ENCODE data around the gene MECP2. TPM values are rescaled to one million over a fixed set of nuclear protein-coding genes. Genes with fewer than 3 reads are reported as not detected.
A peak's percentile ranks its signal among the peaks of the same experiment; 100 is the strongest.

MECP2 gene
- total RNA-seq, 1 donor from 2014 or later: 57.6 TPM

DNA sequence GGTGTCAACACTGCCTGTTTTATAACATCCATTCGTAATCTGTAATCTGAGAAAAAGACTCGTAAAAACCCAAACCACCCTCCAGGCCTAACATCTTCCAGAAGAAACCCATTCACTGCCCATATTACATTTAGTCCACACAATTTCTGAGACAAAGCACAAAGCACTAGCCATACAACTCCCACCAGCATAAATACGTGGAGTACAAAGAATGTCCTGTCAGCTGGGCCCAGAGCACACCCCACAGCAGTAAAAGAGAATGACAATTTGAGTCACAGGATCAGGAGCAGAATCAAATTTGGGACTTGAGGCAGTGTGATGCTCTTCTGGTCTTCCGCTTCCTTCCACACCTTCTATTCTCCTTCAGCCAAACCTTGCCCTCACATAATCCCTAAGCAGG is 6.8 kb downstream of the MECP2 start:
- Histone ChIP-seq H3K4me1 (peaks cover 40% of the 10 kb centered on the region), H3K27ac (no peak overlapping the region), H3K36me3 (no peaks in the 10 kb centered on the region), H3K9me3 (no peaks in the 10 kb centered on the region), H3K27me3 (ENCODE audit: low read depth) (no peaks in the 10 kb centered on the region), H3K4me3 (no peak overlapping the region)
- ATAC-seq (no peak), DNase-seq (no peak)
- intact Hi-C loops (cut with DNase I): no loop called here
- TF ChIP-seq, protein P1, sequence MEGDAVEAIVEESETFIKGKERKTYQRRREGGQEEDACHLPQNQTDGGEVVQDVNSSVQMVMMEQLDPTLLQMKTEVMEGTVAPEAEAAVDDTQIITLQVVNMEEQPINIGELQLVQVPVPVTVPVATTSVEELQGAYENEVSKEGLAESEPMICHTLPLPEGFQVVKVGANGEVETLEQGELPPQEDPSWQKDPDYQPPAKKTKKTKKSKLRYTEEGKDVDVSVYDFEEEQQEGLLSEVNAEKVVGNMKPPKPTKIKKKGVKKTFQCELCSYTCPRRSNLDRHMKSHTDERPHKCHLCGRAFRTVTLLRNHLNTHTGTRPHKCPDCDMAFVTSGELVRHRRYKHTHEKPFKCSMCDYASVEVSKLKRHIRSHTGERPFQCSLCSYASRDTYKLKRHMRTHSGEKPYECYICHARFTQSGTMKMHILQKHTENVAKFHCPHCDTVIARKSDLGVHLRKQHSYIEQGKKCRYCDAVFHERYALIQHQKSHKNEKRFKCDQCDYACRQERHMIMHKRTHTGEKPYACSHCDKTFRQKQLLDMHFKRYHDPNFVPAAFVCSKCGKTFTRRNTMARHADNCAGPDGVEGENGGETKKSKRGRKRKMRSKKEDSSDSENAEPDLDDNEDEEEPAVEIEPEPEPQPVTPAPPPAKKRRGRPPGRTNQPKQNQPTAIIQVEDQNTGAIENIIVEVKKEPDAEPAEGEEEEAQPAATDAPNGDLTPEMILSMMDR (IDR thresholded peaks at IDR 0.05): no peak

GRCh38 chrX:154084449-154085300 is 12.8 kb downstream of the MECP2 start:
- no peaks in the 10 kb centered on the region for H3K9me3 ChIP-seq
- intact Hi-C loops (cut with DNase I): no loop called here
- DNase-seq (no peak), ATAC-seq (no peak)
- TF ChIP-seq, protein P1 (IDR thresholded peaks at IDR 0.05): no peak
- peaks cover 33% of the 10 kb centered on the region for H3K4me1 ChIP-seq
- no peaks in the 10 kb centered on the region for H3K36me3 ChIP-seq
- no peak overlapping the region for H3K4me3 ChIP-seq
- H3K27me3 ChIP-seq (ENCODE audit: low read depth): no peaks in the 10 kb centered on the region
- no peak overlapping the region for H3K27ac ChIP-seq

DNA sequence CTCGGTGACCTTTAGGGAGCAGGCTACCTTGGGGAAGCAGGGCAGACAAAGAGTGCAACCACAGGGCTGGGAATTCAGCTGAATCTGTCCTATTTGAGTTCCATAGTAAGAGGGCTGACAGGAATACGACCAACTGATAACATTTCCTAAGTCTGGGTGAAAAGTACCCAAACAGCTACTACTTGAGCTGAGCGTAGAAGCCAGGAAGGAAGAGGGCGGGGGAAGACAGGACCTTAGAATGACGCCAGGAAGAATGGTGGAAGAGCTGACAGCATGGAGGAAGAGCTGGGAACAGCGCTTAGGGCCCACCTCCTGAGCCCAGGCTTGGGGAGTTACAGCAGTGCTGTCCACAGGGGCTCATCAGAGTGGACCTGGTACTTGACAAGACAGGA is 14.4 kb downstream of the MECP2 start:
- no peaks in the 10 kb centered on the region for H3K27me3 ChIP-seq (ENCODE audit: low read depth)
- peaks cover 5% of the 10 kb centered on the region for H3K36me3 ChIP-seq
- peaks cover 33% of the 10 kb centered on the region for H3K4me1 ChIP-seq
- H3K9me3 ChIP-seq: no peaks in the 10 kb centered on the region
- intact Hi-C loops (cut with DNase I): no loop called here
- DNase-seq: no peak
- TF ChIP-seq, protein P1 (IDR thresholded peaks at IDR 0.05): no peak
- peak; percentile 11 to 39 for ATAC-seq
- peak overlapping the region; percentile 31 for H3K27ac ChIP-seq
- H3K4me3 ChIP-seq: no peak overlapping the region

GRCh38 chrX:154082396-154083125 is 15.0 kb downstream of the MECP2 start:
- Histone ChIP-seq H3K27me3 (ENCODE audit: low read depth) (no peaks in the 10 kb centered on the region), H3K27ac (peak overlapping the region; percentile 36), H3K36me3 (peaks cover 5% of the 10 kb centered on the region), H3K9me3 (no peaks in the 10 kb centered on the region), H3K4me1 (peaks cover 33% of the 10 kb centered on the region), H3K4me3 (no peak overlapping the region)
- TF ChIP-seq, protein P1 (IDR thresholded peaks at IDR 0.05): no peak
- DNase-seq: no peak
- ATAC-seq: peak; percentile 72 to 84
- intact Hi-C loops (cut with DNase I): no loop called here

- ATAC-seq: no peak
- TF ChIP-seq, protein P1 (IDR thresholded peaks at IDR 0.05): no peak
- Histone ChIP-seq H3K4me3 (no peak overlapping the region), H3K9me3 (no peaks in the 10 kb centered on the region), H3K27me3 (ENCODE audit: low read depth) (no peaks in the 10 kb centered on the region), H3K4me1 (peaks cover 14% of the 10 kb centered on the region), H3K36me3 (peaks cover 5% of the 10 kb centered on the region), H3K27ac (no peak overlapping the region)
- intact Hi-C loops (cut with DNase I): no loop called here
- DNase-seq: no peak
These were observed 20.4 kb downstream of the MECP2 start for GRCh38 chrX:154077101-154077500.

Measured in lower lobe of right lung (tissue), 2 donors.